ENCODE results near the gene CDH9.

The CDH9 gene

DNA sequence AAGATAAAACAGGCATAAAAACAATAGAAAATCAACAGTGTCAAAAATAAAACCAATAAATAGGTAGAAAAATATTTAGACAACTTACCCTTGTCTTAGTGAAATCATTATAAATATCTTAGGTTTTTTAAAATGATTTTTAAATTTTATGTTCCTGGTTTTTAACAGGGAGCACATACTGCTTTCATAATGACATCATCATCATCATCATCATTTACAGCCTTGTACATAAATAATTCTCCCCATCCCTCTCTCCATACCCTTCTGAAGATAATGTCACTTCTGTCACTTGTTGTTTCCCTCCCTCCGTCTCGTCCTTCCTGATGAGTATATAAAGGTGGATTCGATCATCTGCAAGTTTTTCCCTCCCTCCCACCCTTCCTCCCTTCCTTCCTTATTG lies 56.6 kb downstream of the CDH9 start:
- Histone ChIP-seq H3K4me1 (ENCODE audit: control insufficient read depth in 5 of 5, insufficient read depth in 5 of 5, low read length in 5 of 5) (no peaks in the 10 kb centered on the region), H3K4me3 (ENCODE audit: low read depth in 1 of 5, low read length in 5 of 5) (no peak overlapping the region), H3K27me3 (ENCODE audit: control insufficient read depth in 5 of 5, insufficient read depth in 4 of 5, low read length in 5 of 5) (no peaks in the 10 kb centered on the region), H3K27ac (ENCODE audit: low read depth, low read length) (no peak overlapping the region), H3K36me3 (ENCODE audit: control insufficient read depth in 5 of 5, insufficient read depth in 5 of 5, low read length in 5 of 5) (no peaks in the 10 kb centered on the region), H3K9ac (ENCODE audit: low read length in 5 of 5) (no peak overlapping the region), H3K9me3 (ENCODE audit: control insufficient read depth in 5 of 5, low read length in 5 of 5) (no peaks in the 10 kb centered on the region)

DNA sequence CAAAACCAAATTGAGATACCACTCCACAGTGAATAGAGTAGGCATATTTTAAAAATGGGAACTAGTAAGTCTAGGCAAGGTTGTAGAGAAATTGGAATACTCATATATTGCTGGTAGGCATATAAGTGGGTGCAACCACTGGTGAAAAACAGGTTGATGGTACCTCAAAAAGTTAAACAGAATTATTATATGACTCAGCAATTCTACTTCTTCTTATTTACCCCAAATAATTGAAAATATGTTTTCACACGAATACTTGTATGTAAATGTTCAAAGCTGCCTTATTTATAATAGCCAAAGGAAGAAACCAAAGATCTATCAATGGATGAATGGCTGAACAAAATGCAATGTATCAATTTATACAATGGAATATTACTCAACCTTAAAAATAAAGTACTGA lies 79.1 kb downstream of the CDH9 start:
- Histone ChIP-seq H3K9ac (ENCODE audit: low read length in 5 of 5) (no peak overlapping the region), H3K9me3 (ENCODE audit: control insufficient read depth in 5 of 5, low read length in 5 of 5) (peaks cover 0 to 3% (median 0%) of the 10 kb centered on the region in 5 donors), H3K27me3 (ENCODE audit: control insufficient read depth in 5 of 5, insufficient read depth in 4 of 5, low read length in 5 of 5) (no peaks in the 10 kb centered on the region), H3K4me1 (ENCODE audit: control insufficient read depth in 5 of 5, insufficient read depth in 5 of 5, low read length in 5 of 5) (no peaks in the 10 kb centered on the region), H3K36me3 (ENCODE audit: control insufficient read depth in 5 of 5, insufficient read depth in 5 of 5, low read length in 5 of 5) (no peaks in the 10 kb centered on the region), H3K4me3 (ENCODE audit: low read depth in 1 of 5, low read length in 5 of 5) (no peak overlapping the region), H3K27ac (ENCODE audit: low read depth, low read length) (no peak overlapping the region)

DNA sequence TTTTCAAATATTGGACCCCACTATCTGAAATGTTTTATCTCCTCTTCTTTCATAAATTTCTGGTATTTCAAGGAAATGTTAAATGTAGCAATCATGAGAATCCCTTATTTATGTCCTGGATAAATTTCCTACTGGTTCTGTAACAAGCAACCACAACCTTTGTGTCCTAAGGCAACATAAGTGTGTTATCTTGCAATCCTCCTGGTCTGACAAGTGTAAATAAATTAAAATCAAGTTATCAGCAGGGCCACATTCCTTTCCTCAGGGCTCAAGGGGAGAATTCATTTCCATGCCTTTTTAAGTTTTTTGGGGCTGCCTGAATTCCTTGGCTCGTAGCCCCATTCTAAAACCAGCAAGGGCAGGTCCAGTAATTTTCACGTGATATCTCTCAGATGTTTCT lies 83.2 kb downstream of the CDH9 start:
- no peak overlapping the region for H3K4me3 ChIP-seq (ENCODE audit: low read depth in 1 of 5, low read length in 5 of 5)
- no peak overlapping the region for H3K9ac ChIP-seq (ENCODE audit: low read length in 5 of 5)
- no peaks in the 10 kb centered on the region for H3K27me3 ChIP-seq (ENCODE audit: control insufficient read depth in 5 of 5, insufficient read depth in 4 of 5, low read length in 5 of 5)
- H3K9me3 ChIP-seq (ENCODE audit: control insufficient read depth in 5 of 5, low read length in 5 of 5), result peaks cover 0 to 3% (median 0%) of the 10 kb centered on the region in 5 donors
- H3K4me1 ChIP-seq (ENCODE audit: control insufficient read depth in 5 of 5, insufficient read depth in 5 of 5, low read length in 5 of 5), result no peaks in the 10 kb centered on the region
- H3K27ac ChIP-seq (ENCODE audit: low read depth, low read length), result no peak overlapping the region
- H3K36me3 ChIP-seq (ENCODE audit: control insufficient read depth in 5 of 5, insufficient read depth in 5 of 5, low read length in 5 of 5), result no peaks in the 10 kb centered on the region

DNA sequence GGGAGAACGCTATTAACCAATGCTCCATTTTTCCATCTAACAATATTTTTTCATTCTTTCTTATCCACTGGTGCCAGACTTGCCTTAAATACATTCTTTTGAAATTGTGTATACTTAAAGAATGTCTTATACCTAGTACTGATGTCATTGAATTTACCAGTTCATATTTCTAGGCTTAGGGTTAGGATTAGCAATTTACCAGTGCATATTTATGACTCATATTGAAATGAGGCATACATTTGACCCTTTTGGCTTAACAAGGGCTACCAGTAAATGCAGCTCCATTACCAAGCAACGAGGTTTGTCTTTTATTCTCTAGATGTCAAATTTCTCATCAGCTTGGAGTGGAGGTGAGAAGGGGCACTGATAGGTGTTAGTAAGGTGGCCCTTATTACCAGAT lies 89.5 kb downstream of the CDH9 start:
- Histone ChIP-seq H3K4me1 (ENCODE audit: control insufficient read depth in 5 of 5, insufficient read depth in 5 of 5, low read length in 5 of 5) (no peaks in the 10 kb centered on the region), H3K36me3 (ENCODE audit: control insufficient read depth in 5 of 5, insufficient read depth in 5 of 5, low read length in 5 of 5) (no peaks in the 10 kb centered on the region), H3K9me3 (ENCODE audit: control insufficient read depth in 5 of 5, low read length in 5 of 5) (no peaks in the 10 kb centered on the region), H3K9ac (ENCODE audit: low read length in 5 of 5) (no peak overlapping the region), H3K4me3 (ENCODE audit: low read depth in 1 of 5, low read length in 5 of 5) (no peak overlapping the region), H3K27me3 (ENCODE audit: control insufficient read depth in 5 of 5, insufficient read depth in 4 of 5, low read length in 5 of 5) (no peaks in the 10 kb centered on the region), H3K27ac (ENCODE audit: low read depth, low read length) (no peak overlapping the region)

DNA sequence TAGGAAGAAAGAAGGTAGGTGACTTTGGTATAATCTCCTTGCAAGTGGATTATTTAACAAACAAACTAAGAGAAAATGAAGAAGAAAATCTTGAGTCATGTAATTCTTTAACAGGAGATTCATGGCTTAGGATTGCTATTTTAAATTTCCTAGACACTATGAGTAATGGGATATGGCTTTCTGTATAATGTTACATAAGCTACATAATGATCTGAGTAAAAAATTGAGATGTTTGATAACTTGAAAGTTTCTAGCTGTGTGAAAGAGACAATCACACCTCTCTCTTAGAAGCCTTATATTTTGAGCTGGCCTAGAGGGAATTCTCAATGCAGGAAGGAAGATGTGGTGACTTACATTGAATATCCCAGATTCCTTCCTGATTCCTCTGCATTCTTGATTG lies 92.5 kb downstream of the CDH9 start:
- no peaks in the 10 kb centered on the region for H3K27me3 ChIP-seq (ENCODE audit: control insufficient read depth in 5 of 5, insufficient read depth in 4 of 5, low read length in 5 of 5)
- no peaks in the 10 kb centered on the region for H3K36me3 ChIP-seq (ENCODE audit: control insufficient read depth in 5 of 5, insufficient read depth in 5 of 5, low read length in 5 of 5)
- no peak overlapping the region for H3K9ac ChIP-seq (ENCODE audit: low read length in 5 of 5)
- no peaks in the 10 kb centered on the region for H3K9me3 ChIP-seq (ENCODE audit: control insufficient read depth in 5 of 5, low read length in 5 of 5)
- H3K4me1 ChIP-seq (ENCODE audit: control insufficient read depth in 5 of 5, insufficient read depth in 5 of 5, low read length in 5 of 5), result no peaks in the 10 kb centered on the region
- no peak overlapping the region for H3K27ac ChIP-seq (ENCODE audit: low read depth, low read length)
- H3K4me3 ChIP-seq (ENCODE audit: low read depth in 1 of 5, low read length in 5 of 5), result no peak overlapping the region

DNA sequence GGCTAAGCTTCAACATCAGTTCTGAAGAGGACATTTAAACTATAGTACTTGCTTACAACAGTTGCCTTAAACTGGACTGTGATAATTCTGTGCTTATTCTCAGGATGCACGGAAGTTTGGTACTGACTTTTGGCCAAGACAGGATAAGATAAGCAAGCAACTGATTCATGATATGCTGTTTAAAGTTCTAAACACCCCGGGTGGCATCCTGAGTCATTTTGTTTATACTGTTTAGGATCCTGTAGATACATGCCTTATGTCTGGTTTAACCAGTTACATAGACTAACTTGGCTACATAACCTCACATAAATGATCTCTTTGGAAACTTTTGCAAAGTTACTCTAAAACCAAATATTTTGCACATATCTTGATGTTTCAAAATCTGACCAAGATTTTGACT lies 95.9 kb downstream of the CDH9 start:
- Histone ChIP-seq H3K36me3 (ENCODE audit: control insufficient read depth in 5 of 5, insufficient read depth in 5 of 5, low read length in 5 of 5) (no peaks in the 10 kb centered on the region), H3K9ac (ENCODE audit: low read length in 5 of 5) (no peak overlapping the region), H3K4me3 (ENCODE audit: low read depth in 1 of 5, low read length in 5 of 5) (no peak overlapping the region), H3K27ac (ENCODE audit: low read depth, low read length) (no peak overlapping the region), H3K4me1 (ENCODE audit: control insufficient read depth in 5 of 5, insufficient read depth in 5 of 5, low read length in 5 of 5) (no peaks in the 10 kb centered on the region), H3K9me3 (ENCODE audit: control insufficient read depth in 5 of 5, low read length in 5 of 5) (no peaks in the 10 kb centered on the region), H3K27me3 (ENCODE audit: control insufficient read depth in 5 of 5, insufficient read depth in 4 of 5, low read length in 5 of 5) (no peaks in the 10 kb centered on the region)

DNA sequence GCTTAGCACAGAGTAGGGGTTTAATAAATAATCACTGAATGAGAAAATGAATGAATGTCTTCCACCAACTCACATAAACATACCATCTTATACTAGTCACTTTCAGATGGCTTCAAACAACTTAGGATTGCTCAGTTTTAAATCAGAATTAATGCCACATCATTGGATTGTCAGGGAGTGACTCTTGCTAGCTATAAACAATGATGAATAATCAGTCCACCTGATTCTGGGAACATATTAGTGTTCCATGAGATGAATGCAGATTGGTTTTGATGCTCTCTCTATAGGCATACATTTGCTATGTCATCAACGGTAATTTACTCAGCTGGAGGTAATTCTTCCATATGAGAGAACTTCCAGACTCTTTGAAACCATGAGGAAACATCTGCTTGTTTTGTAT lies 97.4 kb downstream of the CDH9 start:
- no peaks in the 10 kb centered on the region for H3K9me3 ChIP-seq (ENCODE audit: control insufficient read depth in 5 of 5, low read length in 5 of 5)
- no peaks in the 10 kb centered on the region for H3K27me3 ChIP-seq (ENCODE audit: control insufficient read depth in 5 of 5, insufficient read depth in 4 of 5, low read length in 5 of 5)
- no peaks in the 10 kb centered on the region for H3K36me3 ChIP-seq (ENCODE audit: control insufficient read depth in 5 of 5, insufficient read depth in 5 of 5, low read length in 5 of 5)
- H3K4me1 ChIP-seq (ENCODE audit: control insufficient read depth in 5 of 5, insufficient read depth in 5 of 5, low read length in 5 of 5), result no peaks in the 10 kb centered on the region
- no peak overlapping the region for H3K4me3 ChIP-seq (ENCODE audit: low read depth in 1 of 5, low read length in 5 of 5)
- H3K9ac ChIP-seq (ENCODE audit: low read length in 5 of 5), result no peak overlapping the region
- H3K27ac ChIP-seq (ENCODE audit: low read depth, low read length), result no peak overlapping the region

DNA sequence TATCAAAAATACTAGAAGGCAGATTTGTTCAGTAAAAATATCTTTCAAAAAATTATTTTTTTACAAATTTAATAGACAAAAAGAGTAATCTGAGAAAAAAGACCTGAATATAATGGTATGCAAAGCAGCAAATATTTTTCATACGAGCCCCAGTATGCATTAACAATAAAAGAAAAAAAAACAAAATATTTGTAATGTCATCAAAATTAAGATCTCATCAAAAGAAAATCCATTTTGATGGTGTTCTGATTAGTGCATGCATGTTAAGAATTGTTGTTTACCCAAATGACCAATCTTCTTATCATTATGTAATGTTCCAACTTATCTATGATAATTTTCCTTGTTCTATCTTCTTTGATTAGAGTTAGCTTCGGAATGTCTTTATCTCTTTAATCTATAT lies 106.1 kb downstream of the CDH9 start:
- Histone ChIP-seq H3K27me3 (ENCODE audit: control insufficient read depth in 5 of 5, insufficient read depth in 4 of 5, low read length in 5 of 5) (no peaks in the 10 kb centered on the region), H3K9ac (ENCODE audit: low read length in 5 of 5) (no peak overlapping the region), H3K9me3 (ENCODE audit: control insufficient read depth in 5 of 5, low read length in 5 of 5) (peaks cover 0 to 5% (median 0%) of the 10 kb centered on the region in 5 donors), H3K36me3 (ENCODE audit: control insufficient read depth in 5 of 5, insufficient read depth in 5 of 5, low read length in 5 of 5) (no peaks in the 10 kb centered on the region), H3K27ac (ENCODE audit: low read depth, low read length) (no peak overlapping the region), H3K4me1 (ENCODE audit: control insufficient read depth in 5 of 5, insufficient read depth in 5 of 5, low read length in 5 of 5) (no peaks in the 10 kb centered on the region), H3K4me3 (ENCODE audit: low read depth in 1 of 5, low read length in 5 of 5) (no peak overlapping the region)

DNA sequence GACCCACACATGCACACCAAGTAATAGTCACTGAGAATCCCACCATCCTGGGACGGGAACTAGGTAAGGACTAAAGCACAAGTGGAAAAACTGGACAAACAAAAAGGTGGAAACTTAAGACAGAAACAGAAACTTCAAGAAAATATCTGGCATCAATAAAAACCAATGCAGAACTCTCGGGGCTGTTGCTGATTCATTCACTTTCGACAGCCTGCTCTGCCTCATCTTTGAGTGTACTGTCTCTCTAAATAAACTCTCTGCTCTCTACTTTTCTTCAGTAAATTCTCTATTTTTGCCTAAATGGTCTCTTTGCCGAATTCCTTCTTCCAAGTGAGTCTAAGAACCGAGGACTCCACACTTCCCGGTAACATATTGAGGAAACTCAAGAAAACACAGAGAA lies 116.9 kb downstream of the CDH9 start:
- Histone ChIP-seq H3K9me3 (ENCODE audit: control insufficient read depth in 5 of 5, low read length in 5 of 5) (peaks cover 0 to 4% (median 0%) of the 10 kb centered on the region in 5 donors), H3K4me3 (ENCODE audit: low read depth in 1 of 5, low read length in 5 of 5) (no peak overlapping the region), H3K4me1 (ENCODE audit: control insufficient read depth in 5 of 5, insufficient read depth in 5 of 5, low read length in 5 of 5) (no peaks in the 10 kb centered on the region), H3K27me3 (ENCODE audit: control insufficient read depth in 5 of 5, insufficient read depth in 4 of 5, low read length in 5 of 5) (no peaks in the 10 kb centered on the region), H3K9ac (ENCODE audit: low read length in 5 of 5) (no peak overlapping the region), H3K36me3 (ENCODE audit: control insufficient read depth in 5 of 5, insufficient read depth in 5 of 5, low read length in 5 of 5) (no peaks in the 10 kb centered on the region), H3K27ac (ENCODE audit: low read depth, low read length) (no peak overlapping the region)

DNA sequence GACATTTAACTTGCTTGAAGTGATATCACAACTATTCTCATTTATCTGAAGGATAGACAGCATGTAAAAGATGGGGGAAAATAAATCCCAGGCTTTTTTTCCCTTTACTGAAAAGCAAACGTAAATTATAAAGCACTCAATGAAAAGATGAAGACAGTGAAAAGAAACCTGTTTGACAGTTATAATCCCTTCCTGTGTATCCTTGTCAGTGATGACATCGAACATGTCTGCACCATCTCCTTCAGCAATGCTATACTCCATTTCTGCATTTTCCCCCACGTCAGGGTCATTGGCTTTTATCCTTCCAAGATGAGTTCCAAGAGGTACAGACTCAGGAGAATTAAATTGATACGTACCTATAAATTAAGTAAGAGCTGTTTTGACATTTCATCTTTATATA lies 134.9 kb downstream of the CDH9 start:
- no peaks in the 10 kb centered on the region for H3K27me3 ChIP-seq (ENCODE audit: control insufficient read depth in 5 of 5, insufficient read depth in 4 of 5, low read length in 5 of 5)
- H3K9me3 ChIP-seq (ENCODE audit: control insufficient read depth in 5 of 5, low read length in 5 of 5), result no peaks in the 10 kb centered on the region
- H3K4me3 ChIP-seq (ENCODE audit: low read depth in 1 of 5, low read length in 5 of 5), result no peak overlapping the region
- H3K27ac ChIP-seq (ENCODE audit: low read depth, low read length), result no peak overlapping the region
- no peak overlapping the region for H3K9ac ChIP-seq (ENCODE audit: low read length in 5 of 5)
- no peaks in the 10 kb centered on the region for H3K36me3 ChIP-seq (ENCODE audit: control insufficient read depth in 5 of 5, insufficient read depth in 5 of 5, low read length in 5 of 5)
- H3K4me1 ChIP-seq (ENCODE audit: control insufficient read depth in 5 of 5, insufficient read depth in 5 of 5, low read length in 5 of 5), result no peaks in the 10 kb centered on the region

DNA sequence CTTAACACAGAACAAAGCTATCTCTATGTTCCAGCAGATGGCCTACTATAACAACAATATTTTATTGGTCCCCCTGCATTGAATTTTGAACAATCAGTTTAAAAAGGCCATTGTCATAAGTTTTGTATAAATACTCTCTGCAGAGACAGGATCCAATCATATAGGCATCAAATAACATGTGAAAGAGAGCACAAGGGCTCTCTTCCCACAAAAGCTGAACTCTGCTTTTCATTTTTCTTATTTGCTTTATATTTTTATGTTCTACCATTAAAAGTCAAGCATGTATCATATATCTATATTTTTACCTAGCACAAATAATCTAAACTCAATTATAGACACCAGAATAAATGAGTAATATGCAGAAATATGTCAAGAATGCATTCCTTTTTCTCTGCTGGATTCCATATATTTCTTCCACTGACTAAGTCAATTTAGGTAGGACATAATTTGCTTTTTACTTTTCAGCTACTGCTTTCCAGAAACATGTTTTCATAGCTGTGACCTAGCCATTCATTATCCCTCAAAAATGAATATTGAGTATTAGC lies 143.6 kb downstream of the CDH9 start:
- H3K9ac ChIP-seq (ENCODE audit: low read length in 5 of 5), result no peak overlapping the region
- H3K4me1 ChIP-seq (ENCODE audit: control insufficient read depth in 5 of 5, insufficient read depth in 5 of 5, low read length in 5 of 5), result no peaks in the 10 kb centered on the region
- H3K9me3 ChIP-seq (ENCODE audit: control insufficient read depth in 5 of 5, low read length in 5 of 5), result no peaks in the 10 kb centered on the region
- no peak overlapping the region for H3K27ac ChIP-seq (ENCODE audit: low read depth, low read length)
- H3K36me3 ChIP-seq (ENCODE audit: control insufficient read depth in 5 of 5, insufficient read depth in 5 of 5, low read length in 5 of 5), result no peaks in the 10 kb centered on the region
- no peak overlapping the region for H3K4me3 ChIP-seq (ENCODE audit: low read depth in 1 of 5, low read length in 5 of 5)
- no peaks in the 10 kb centered on the region for H3K27me3 ChIP-seq (ENCODE audit: control insufficient read depth in 5 of 5, insufficient read depth in 4 of 5, low read length in 5 of 5)

Data from subcutaneous abdominal adipose tissue (tissue), 5 donors.